K562 (cell line): ENCODE data around the gene CNRIP1. TPM values are rescaled to one million over a fixed set of nuclear protein-coding genes. Genes with fewer than 3 reads are reported as not detected.

ENCODE experiments used
- CBX1 ChIP-seq: sonication (generic); IDR thresholded peaks from 2 replicates; pipeline ENCODE4 v1.6.1; 2016; ENCODE audit warnings: antibody characterized with exemption, low read depth, mild to moderate bottlenecking
- LEF1 ChIP-seq: fragments of 450-650 bp; IDR thresholded peaks from 2 replicates; pipeline ENCODE4 v1.6.1; 2016; ENCODE audit warnings: mild to moderate bottlenecking
- NRF1 ChIP-seq, 2 experiments: fragments of 450-650 bp; IDR thresholded peaks in 1 of 2; conservative IDR thresholded peaks in 1 of 2; 2 replicates each; pipeline ENCODE4 v1.6.1; 2014; ENCODE audit warnings: mild to moderate bottlenecking in 2 of 2
- POLR2B ChIP-seq: fragments of 450-650 bp; IDR thresholded peaks from 2 replicates; pipeline ENCODE4 v1.6.1; 2018; ENCODE audit warnings: low read depth; ENCODE audit not compliant: partially characterized antibody
- SPI1 ChIP-seq: IDR thresholded peaks from 2 replicates; pipeline ENCODE4 v1.6.1; 2011; ENCODE audit warnings: low read depth, low read length, control low read depth, borderline replicate concordance
- SREBF2 ChIP-seq: sonication (generic); formaldehyde crosslinking; IDR thresholded peaks from 2 replicates; pipeline ENCODE4 v1.4.0; 2020; ENCODE audit warnings: mild to moderate bottlenecking, missing genetic modification reagents
- SUPT5H ChIP-seq: fragments of 450-650 bp; IDR thresholded peaks from 2 replicates; pipeline ENCODE4 v1.6.1; 2016
- THAP7 ChIP-seq: fragments of 250-450 bp; sonication (Bioruptor Pico); IDR thresholded peaks from 2 replicates; pipeline ENCODE4 v1.5.0; 2021
- ZBTB12 ChIP-seq: fragments of 250-450 bp; sonication (Bioruptor Pico); IDR thresholded peaks from 2 replicates; pipeline ENCODE4 v1.4.0; 2020
- ZBTB2 ChIP-seq: fragments of 450-650 bp; IDR thresholded peaks from 2 replicates; pipeline ENCODE4 v1.6.1; 2016; ENCODE audit warnings: antibody characterized with exemption
- ZFP91 ChIP-seq: sonication (generic); formaldehyde crosslinking; IDR thresholded peaks from 2 replicates; pipeline ENCODE4 v1.8.0; 2022; ENCODE audit warnings: mild to moderate bottlenecking, missing genetic modification reagents
- polyA plus RNA-seq, 8 experiments: library from polyadenylated mRNA; depleted of rRNA in 4 of 8; stranded (reverse) in 5 of 8; unstranded in 3 of 8; fragments of >200 nt; fragmentation: Nextera tagmentation in 2 of 8; fragmentation: Illumina TruSeq in 1 of 8; extraction: Ambion mirVana in 2 of 8; extraction: Trizol in 1 of 8; gene quantifications; 2 replicates each; pipeline versions ENCODE4 v1.2.1 to v1.2.3, GENCODE V29; 2011 to 2014; ENCODE audit warnings: inconsistent platforms in 1 of 8, missing spikeins in 1 of 8
- total RNA-seq, 7 experiments: library from RNA; depleted of rRNA in 6 of 7; stranded (reverse); fragments of >200 nt in 6 of 7; fragmentation: Illumina TruSeq in 2 of 7; extraction: Trizol in 2 of 7; gene quantifications; 2 replicates each; pipeline versions ENCODE4 v1.2.1 to v1.2.3, GENCODE V29; 2011 to 2021; ENCODE audit warnings: low replicate concordance in 1 of 7
- TF ChIP-seq, protein P1 (sequence below): sonication (generic); formaldehyde crosslinking; IDR thresholded peaks from 2 replicates; pipeline ENCODE4 v1.9.0; 2022; ENCODE audit warnings: mild to moderate bottlenecking, missing genetic modification reagents
- TF ChIP-seq, protein P2 (sequence below): fragments of 250-450 bp; sonication (Bioruptor Pico); IDR thresholded peaks from 2 replicates; pipeline ENCODE4 v1.6.1; 2021; ENCODE audit warnings: mild to moderate bottlenecking
- TF ChIP-seq, protein P3 (sequence below): fragments of 450-650 bp; formaldehyde crosslinking; IDR thresholded peaks from 2 replicates; pipeline ENCODE4 v1.4.0; 2020; ENCODE audit warnings: mild to moderate bottlenecking, moderate library complexity
- TF ChIP-seq, protein P4 (sequence below): sonication (generic); formaldehyde crosslinking; IDR thresholded peaks from 2 replicates; pipeline ENCODE4 v1.8.1; 2023; ENCODE audit warnings: mild to moderate bottlenecking, missing genetic modification reagents

Gene CNRIP1
- total and polyA plus RNA-seq, 9 of the 15 experiments (the other 6 are each of a cell fraction or from before 2014, with no cell fraction given): 0.59 to 2.1 (median 1.5) TPM

GRCh38 chr2:68252400-68253218 is 67.1 kb downstream of the CNRIP1 start, which contains the start of gene PPP3R1 (continued):
- TF ChIP-seq ZBTB12 (CRISPR knock-in tag) (peak; percentile 65; the same call in 1 of the 2 replicates), SPI1 (peak; percentile 82), THAP7 (CRISPR knock-in tag) (peak; percentile 73; the same call in 1 of the 2 replicates), SREBF2 (CRISPR knock-in tag) (0 out of 2 replicates have a peak, but pooled peaks have one; percentile 44), SUPT5H (peak; percentile 94), NRF1 (conservative IDR thresholded peaks at IDR 0.05 in 1 of 2, IDR thresholded peaks at IDR 0.05 in 1 of 2) (peak; percentile 66 to 68), CBX1 (no peak), LEF1 (no peak), ZFP91 (CRISPR knock-in tag) (no peak), ZBTB2 (peak; percentile 74; the same call in 1 of the 2 replicates), POLR2B (peak; percentile 82)
- TF ChIP-seq, protein P1, sequence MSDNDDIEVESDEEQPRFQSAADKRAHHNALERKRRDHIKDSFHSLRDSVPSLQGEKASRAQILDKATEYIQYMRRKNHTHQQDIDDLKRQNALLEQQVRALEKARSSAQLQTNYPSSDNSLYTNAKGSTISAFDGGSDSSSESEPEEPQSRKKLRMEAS (CRISPR knock-in tag): peak; percentile 62; the same call in 1 of the 2 replicates
- TF ChIP-seq, protein P2, sequence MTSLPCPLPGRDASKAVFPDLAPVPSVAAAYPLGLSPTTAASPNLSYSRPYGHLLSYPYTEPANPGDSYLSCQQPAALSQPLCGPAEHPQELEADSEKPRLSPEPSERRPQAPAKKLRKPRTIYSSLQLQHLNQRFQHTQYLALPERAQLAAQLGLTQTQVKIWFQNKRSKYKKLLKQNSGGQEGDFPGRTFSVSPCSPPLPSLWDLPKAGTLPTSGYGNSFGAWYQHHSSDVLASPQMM (CRISPR knock-in tag): no peak
- TF ChIP-seq, protein P3, sequence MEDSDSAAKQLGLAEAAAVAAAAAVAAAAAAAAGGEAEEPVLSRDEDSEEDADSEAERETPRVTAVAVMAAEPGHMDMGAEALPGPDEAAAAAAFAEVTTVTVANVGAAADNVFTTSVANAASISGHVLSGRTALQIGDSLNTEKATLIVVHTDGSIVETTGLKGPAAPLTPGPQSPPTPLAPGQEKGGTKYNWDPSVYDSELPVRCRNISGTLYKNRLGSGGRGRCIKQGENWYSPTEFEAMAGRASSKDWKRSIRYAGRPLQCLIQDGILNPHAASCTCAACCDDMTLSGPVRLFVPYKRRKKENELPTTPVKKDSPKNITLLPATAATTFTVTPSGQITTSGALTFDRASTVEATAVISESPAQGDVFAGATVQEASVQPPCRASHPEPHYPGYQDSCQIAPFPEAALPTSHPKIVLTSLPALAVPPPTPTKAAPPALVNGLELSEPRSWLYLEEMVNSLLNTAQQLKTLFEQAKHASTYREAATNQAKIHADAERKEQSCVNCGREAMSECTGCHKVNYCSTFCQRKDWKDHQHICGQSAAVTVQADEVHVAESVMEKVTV (CRISPR knock-in tag): 0 out of 2 replicates have a peak, but pooled peaks have one; percentile 3
- TF ChIP-seq, protein P4, sequence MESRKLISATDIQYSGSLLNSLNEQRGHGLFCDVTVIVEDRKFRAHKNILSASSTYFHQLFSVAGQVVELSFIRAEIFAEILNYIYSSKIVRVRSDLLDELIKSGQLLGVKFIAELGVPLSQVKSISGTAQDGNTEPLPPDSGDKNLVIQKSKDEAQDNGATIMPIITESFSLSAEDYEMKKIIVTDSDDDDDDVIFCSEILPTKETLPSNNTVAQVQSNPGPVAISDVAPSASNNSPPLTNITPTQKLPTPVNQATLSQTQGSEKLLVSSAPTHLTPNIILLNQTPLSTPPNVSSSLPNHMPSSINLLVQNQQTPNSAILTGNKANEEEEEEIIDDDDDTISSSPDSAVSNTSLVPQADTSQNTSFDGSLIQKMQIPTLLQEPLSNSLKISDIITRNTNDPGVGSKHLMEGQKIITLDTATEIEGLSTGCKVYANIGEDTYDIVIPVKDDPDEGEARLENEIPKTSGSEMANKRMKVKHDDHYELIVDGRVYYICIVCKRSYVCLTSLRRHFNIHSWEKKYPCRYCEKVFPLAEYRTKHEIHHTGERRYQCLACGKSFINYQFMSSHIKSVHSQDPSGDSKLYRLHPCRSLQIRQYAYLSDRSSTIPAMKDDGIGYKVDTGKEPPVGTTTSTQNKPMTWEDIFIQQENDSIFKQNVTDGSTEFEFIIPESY (CRISPR knock-in tag): no peak
